Neural cell (in vitro differentiated cells): ENCODE results near the gene VSIG10.

Source experiments
- CTCF ChIP-seq: fragments of 450-650 bp; IDR thresholded peaks from 2 replicates; pipeline ENCODE4 v1.5.1; 2014; ENCODE audit warnings: antibody characterized with exemption, mild to moderate bottlenecking, moderate library complexity; ENCODE audit not compliant: poor library complexity, severe bottlenecking
- EP300 ChIP-seq: fragments of 450-650 bp; conservative IDR thresholded peaks from 2 replicates; pipeline ENCODE4 v1.6.1; 2014; ENCODE audit warnings: antibody characterized with exemption, mild to moderate bottlenecking, moderate library complexity; ENCODE audit not compliant: poor library complexity, severe bottlenecking
- EZH2 ChIP-seq: fragments of 200-600, 300-800 bp; shearing (Covaris generic), sonication (generic); IDR thresholded peaks from 2 replicates; pipeline ENCODE4 v1.6.1; 2014; ENCODE audit warnings: antibody characterized with exemption, low read length, borderline replicate concordance, mild to moderate bottlenecking; ENCODE audit not compliant: insufficient read depth, poor library complexity, severe bottlenecking
- POLR2AphosphoS5 ChIP-seq: IDR thresholded peaks from 2 replicates; pipeline ENCODE4 v1.6.1; 2012
- RAD21 ChIP-seq: fragments of 450-650 bp; conservative IDR thresholded peaks from 2 replicates; pipeline ENCODE4 v1.6.1; 2014; ENCODE audit warnings: antibody characterized with exemption, mild to moderate bottlenecking, moderate library complexity
- SMC3 ChIP-seq: fragments of 450-650 bp; conservative IDR thresholded peaks from 2 replicates; pipeline ENCODE4 v1.6.1; 2014; ENCODE audit warnings: antibody characterized with exemption, mild to moderate bottlenecking, moderate library complexity; ENCODE audit not compliant: poor library complexity
- TF ChIP-seq, protein P1 (sequence below): IDR thresholded peaks from 2 replicates; pipeline ENCODE4 v1.6.1; 2012; ENCODE audit warnings: borderline replicate concordance

- TF ChIP-seq EP300 (no peak), POLR2AphosphoS5 (no peak), EZH2 (no peak), SMC3 (no peak), RAD21 (no peak), CTCF (no peak)
- TF ChIP-seq, protein P1, sequence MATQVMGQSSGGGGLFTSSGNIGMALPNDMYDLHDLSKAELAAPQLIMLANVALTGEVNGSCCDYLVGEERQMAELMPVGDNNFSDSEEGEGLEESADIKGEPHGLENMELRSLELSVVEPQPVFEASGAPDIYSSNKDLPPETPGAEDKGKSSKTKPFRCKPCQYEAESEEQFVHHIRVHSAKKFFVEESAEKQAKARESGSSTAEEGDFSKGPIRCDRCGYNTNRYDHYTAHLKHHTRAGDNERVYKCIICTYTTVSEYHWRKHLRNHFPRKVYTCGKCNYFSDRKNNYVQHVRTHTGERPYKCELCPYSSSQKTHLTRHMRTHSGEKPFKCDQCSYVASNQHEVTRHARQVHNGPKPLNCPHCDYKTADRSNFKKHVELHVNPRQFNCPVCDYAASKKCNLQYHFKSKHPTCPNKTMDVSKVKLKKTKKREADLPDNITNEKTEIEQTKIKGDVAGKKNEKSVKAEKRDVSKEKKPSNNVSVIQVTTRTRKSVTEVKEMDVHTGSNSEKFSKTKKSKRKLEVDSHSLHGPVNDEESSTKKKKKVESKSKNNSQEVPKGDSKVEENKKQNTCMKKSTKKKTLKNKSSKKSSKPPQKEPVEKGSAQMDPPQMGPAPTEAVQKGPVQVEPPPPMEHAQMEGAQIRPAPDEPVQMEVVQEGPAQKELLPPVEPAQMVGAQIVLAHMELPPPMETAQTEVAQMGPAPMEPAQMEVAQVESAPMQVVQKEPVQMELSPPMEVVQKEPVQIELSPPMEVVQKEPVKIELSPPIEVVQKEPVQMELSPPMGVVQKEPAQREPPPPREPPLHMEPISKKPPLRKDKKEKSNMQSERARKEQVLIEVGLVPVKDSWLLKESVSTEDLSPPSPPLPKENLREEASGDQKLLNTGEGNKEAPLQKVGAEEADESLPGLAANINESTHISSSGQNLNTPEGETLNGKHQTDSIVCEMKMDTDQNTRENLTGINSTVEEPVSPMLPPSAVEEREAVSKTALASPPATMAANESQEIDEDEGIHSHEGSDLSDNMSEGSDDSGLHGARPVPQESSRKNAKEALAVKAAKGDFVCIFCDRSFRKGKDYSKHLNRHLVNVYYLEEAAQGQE: no peak
These were observed 1.7 kb downstream of the VSIG10 start for GRCh38 chr12:118102070-118102469.
